Skeletal muscle satellite cell (primary cell): ENCODE measurements around the gene ACHE.

Experiments
- H3K27me3 ChIP-seq: 2 replicates; pipeline ENCODE4 v1.7.0; 2013; ENCODE audit warnings: low read length; ENCODE audit not compliant: control insufficient read depth, insufficient read depth
- H3K36me3 ChIP-seq: 2 replicates; pipeline ENCODE4 v1.7.0; 2013; ENCODE audit warnings: mild to moderate bottlenecking, control low read depth, low read length; ENCODE audit not compliant: insufficient read depth
- H3K4me1 ChIP-seq: 2 replicates; pipeline ENCODE4 v1.7.0; 2013; ENCODE audit warnings: low read length; ENCODE audit not compliant: control insufficient read depth, insufficient read depth
- H3K4me2 ChIP-seq: 2 replicates; pipeline ENCODE4 v1.7.0; 2013; ENCODE audit warnings: mild to moderate bottlenecking, low read length
- H3K4me3 ChIP-seq: 2 replicates; pipeline ENCODE4 v1.7.0; 2013; ENCODE audit warnings: low read length
- H3K9ac ChIP-seq: 2 replicates; pipeline ENCODE4 v1.7.0; 2013; ENCODE audit warnings: mild to moderate bottlenecking, low read depth, low read length, moderate library complexity
- H3K9me3 ChIP-seq: replicated peaks from 2 replicates; pipeline ENCODE4 v1.7.0; 2013; ENCODE audit warnings: mild to moderate bottlenecking, control low read depth, low read length

The ACHE gene

DNA sequence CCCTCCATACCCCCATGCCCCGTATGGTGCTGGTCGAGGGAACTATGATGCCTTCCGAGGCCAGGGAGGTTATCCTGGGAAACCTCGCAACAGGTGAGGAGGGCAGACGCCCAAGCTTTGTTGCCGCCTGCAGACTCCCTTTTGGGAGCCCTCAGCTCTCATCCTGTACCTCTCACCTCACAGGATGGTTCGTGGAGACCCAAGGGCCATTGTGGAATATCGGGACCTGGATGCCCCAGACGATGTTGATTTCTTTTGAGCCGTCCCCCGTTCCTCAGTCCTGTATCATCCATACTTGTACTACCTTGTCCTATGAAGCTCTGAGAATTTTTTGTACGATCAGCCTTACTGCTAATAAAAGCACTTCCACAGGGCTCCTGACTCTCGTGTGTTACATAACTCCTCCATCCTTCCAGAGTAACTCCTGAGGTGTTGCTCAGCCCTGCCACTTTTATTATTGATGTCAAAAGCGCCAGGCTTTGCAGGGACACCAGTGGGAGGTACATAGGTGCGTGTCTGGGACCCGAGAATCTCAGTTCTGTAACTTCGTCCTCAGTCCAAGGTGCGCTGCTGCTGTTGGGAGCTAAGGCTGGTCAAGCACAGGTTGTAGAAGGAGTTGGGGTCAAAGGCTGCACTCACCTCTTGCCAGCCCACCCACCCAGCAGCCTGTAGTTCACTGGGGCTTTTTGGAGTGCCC is 7.2 kb downstream of the ACHE start:
- Histone ChIP-seq H3K4me1 (peaks cover 31% of the 10 kb centered on the region), H3K9ac (peak overlapping the region; percentile 89), H3K36me3 (peaks cover 55% of the 10 kb centered on the region), H3K27me3 (no peaks in the 10 kb centered on the region), H3K4me2 (peak overlapping the region; percentile 98), H3K9me3 (no peaks in the 10 kb centered on the region), H3K4me3 (peak overlapping the region; percentile 85)

DNA sequence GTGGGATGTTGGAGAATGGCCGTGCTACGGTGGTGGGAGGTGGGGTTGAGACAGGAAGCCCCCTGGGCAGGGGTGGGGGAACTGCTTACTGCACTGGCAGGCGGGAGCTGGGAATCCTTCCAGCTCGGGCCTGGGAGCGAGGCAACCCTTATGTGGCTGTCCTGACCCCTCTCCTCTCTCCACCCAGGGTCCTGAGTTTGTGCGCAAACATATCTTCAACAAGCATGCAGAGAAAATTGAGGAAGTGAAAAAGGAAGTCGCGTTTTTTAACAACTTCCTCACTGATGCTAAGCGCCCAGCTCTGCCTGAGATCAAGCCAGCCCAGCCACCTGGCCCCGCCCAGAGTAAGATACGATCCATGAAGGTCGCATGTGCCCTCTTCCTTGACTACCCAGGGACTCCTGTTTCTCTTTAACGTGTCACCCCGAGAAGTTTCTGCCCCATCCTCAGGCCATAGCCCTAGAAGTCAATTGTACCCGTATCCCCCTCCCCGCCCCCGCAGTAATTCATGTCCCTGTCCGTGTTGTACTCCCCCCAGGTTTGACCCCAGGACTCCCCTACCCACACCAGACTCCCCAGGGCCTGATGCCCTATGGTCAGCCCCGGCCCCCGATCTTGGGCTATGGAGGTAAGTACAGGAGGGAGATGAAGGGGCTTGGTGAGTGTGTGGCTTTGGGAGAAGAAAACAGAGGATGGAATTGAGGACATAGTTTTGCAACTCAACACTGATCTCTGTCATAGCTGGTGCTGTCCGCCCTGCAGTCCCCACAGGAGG is 8.0 kb downstream of the ACHE start:
- peak overlapping the region; percentile 85 for H3K4me3 ChIP-seq
- peak overlapping the region; percentile 89 for H3K9ac ChIP-seq
- peaks cover 62% of the 10 kb centered on the region for H3K36me3 ChIP-seq

DNA sequence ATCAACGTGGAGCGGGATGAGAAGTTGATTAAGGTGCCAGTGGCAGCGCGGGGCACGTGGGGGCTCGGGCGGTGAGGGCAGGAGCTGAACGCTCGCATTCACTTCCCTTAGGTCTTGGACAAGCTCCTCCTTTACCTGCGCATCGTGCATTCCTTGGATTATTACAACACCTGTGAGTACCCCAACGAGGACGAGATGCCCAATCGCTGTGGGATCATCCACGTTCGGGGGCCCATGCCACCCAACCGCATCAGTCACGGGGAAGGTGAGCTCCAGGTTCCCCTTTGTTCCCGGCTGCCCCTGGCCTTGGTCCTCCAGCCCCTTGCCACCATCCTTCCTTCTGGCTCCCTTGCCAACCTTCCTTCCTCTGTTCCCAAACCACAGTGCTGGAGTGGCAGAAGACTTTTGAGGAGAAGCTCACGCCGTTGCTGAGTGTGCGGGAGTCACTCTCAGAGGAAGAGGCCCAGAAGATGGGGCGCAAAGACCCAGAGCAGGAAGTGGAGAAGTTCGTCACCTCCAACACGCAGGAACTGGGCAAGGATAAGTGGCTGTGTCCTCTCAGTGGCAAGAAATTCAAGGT is 8.7 kb downstream of the ACHE start:
- Histone ChIP-seq H3K27me3 (no peaks in the 10 kb centered on the region), H3K4me2 (no peak overlapping the region), H3K9ac (no peak overlapping the region), H3K4me1 (peaks cover 31% of the 10 kb centered on the region), H3K9me3 (no peaks in the 10 kb centered on the region), H3K4me3 (no peak overlapping the region), H3K36me3 (peaks cover 68% of the 10 kb centered on the region)

More for the DNA sequence above, 8.0 kb downstream of the ACHE start:
- H3K9me3 ChIP-seq = no peaks in the 10 kb centered on the region
- H3K27me3 ChIP-seq = no peaks in the 10 kb centered on the region
- peak overlapping the region; percentile 98 for H3K4me2 ChIP-seq
- H3K4me1 ChIP-seq = peaks cover 31% of the 10 kb centered on the region

DNA sequence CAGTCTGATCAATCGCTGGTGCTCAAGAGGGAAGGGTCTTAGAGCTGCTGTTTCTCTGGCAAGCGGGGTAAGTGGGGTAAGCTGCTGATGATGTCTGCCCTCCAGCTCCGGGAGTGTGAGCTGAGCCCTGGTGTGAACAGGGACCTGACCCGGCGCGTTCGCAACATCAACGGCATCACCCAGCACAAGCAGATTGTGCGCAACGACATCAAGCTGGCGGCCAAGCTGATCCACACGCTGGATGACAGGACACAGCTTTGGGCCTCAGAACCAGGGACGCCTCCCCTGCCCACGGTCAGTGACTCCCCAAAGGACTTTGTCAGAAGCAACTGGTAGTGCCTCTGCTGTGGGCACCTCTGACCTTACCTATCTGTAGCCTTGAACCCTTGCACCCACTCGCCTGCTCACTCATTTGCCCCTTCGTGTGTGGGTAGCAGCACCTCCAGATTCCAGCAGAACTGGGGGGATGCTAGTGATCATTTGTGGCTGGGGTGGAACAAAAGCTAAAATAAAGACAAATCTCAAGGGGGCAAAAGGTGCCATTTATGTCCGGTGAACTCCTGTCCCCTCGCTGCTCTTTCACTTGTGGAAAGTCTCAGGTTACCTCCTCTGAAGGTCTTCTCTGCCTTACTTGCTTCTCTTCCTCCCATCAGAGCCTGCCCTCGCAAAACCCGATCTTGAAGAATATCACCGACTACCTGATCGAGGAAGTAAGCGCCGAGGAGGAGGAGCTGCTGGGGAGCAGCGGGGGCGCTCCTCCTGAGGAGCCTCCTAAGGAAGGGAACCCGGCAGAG is 9.3 kb downstream of the ACHE start:
- Histone ChIP-seq H3K36me3 (peaks cover 75% of the 10 kb centered on the region), H3K4me3 (no peak overlapping the region), H3K4me2 (no peak overlapping the region), H3K9ac (no peak overlapping the region), H3K27me3 (no peaks in the 10 kb centered on the region), H3K4me1 (peaks cover 31% of the 10 kb centered on the region), H3K9me3 (no peaks in the 10 kb centered on the region)

DNA sequence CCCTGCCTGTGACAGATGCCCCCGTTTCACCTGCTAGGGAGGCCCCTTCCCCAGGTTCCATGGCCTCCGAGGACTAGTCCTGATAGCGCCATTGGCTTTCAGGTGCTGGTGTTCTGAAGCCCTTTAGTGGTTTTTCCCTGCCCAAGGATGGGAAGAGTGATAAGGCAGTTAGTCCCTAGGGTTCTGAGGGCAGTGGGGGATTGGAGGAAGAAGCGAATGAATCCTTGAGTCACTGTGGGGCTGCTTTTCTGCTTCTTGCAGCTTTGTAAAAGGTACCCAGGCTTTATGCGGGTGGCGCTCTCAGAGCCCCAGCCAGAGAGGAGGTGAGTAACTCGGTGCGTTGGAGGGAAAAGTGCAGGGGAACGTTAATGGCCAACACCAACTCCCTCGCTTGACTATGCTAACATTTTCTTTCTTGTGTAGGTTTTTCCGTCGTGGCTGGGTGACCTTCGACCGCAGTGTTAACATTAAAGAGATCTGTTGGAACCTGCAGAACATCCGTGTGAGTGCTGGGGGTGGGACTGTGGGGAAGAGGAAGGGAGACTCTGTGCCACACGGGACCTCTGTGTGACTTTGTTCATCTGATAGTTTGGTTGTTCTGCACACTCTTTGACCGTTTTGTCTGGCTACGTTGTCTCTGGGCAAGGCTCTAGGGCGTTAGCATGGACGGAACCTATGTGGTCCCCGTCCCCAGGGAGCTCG is 10.1 kb downstream of the ACHE start:
- Histone ChIP-seq H3K4me1 (peaks cover 28% of the 10 kb centered on the region), H3K9me3 (no peaks in the 10 kb centered on the region), H3K27me3 (no peaks in the 10 kb centered on the region), H3K4me3 (no peak overlapping the region), H3K9ac (no peak overlapping the region), H3K36me3 (peaks cover 80% of the 10 kb centered on the region), H3K4me2 (no peak overlapping the region)

DNA sequence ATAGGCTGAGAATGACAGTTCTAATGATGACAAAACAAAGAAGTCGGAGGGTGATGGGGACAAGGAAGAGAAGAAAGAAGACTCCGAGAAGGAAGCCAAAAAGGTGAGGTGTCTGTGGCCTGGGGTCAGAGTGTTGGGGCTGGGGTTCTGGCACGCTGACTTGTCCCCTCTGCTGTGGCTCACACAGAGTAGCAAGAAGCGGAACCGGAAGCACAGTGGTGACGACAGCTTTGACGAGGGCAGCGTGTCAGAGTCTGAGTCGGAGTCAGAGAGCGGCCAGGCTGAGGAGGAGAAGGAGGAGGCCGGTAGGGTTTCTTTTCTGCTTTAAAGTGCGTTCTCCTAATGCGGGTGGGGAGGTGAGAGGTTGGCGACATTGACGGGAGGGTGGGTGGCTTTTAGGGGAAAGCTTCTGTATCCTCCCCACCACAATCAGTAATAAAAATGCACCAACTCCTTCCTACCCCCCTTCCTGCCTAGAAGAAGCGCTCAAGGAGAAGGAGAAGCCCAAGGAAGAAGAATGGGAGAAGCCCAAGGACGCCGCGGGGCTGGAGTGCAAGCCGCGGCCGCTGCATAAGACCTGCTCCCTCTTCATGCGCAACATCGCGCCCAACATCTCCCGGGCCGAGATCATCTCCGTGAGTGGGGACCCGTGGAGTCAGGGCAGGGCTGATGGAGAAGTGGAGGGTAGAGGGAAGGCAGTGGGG is 10.8 kb downstream of the ACHE start:
- H3K9ac ChIP-seq = no peak overlapping the region
- peaks cover 22% of the 10 kb centered on the region for H3K4me1 ChIP-seq
- H3K4me3 ChIP-seq = no peak overlapping the region
- H3K4me2 ChIP-seq = no peak overlapping the region
- no peaks in the 10 kb centered on the region for H3K27me3 ChIP-seq
- peaks cover 85% of the 10 kb centered on the region for H3K36me3 ChIP-seq
- no peaks in the 10 kb centered on the region for H3K9me3 ChIP-seq

DNA sequence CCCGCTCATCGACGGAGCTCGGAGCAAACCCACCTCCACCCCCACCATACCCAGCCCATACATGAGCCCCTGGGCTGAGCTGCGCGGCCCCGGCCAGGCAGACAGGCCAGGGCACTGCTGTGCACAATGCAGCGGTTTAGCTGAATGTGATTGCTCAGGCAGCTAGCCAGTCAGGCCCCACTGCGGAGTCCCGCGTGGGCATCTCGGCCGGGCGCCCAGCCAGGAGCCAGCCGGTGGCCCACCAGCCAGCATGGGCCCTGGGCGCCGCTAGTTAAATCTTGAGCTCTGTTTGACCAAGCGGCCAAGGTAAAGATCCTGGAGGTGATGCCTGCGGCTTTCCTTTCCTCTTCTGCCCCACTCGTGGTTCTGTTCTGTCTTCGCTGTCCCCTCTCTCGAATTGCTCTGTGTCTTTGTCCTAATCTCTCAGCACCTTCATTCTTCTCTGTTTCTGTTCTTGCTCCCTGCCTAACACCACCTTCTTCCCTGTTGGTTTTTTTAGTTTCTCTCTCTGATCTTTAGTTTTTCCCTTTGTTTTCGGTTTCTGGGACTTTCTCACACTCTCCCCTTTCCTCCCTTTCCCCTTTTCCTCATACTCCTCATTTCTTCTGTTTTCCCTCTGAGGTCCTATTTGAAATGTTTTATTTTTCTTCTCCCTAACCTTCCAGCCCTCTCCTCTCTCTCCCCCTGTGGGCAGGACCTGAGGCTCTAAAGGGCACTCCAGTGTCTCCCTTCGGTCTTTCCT is 12.7 kb downstream of the ACHE start:
- Histone ChIP-seq H3K4me1 (peaks cover 13% of the 10 kb centered on the region), H3K4me3 (no peak overlapping the region), H3K9ac (no peak overlapping the region), H3K4me2 (no peak overlapping the region), H3K36me3 (peaks cover 93% of the 10 kb centered on the region), H3K9me3 (no peaks in the 10 kb centered on the region), H3K27me3 (no peaks in the 10 kb centered on the region)

DNA sequence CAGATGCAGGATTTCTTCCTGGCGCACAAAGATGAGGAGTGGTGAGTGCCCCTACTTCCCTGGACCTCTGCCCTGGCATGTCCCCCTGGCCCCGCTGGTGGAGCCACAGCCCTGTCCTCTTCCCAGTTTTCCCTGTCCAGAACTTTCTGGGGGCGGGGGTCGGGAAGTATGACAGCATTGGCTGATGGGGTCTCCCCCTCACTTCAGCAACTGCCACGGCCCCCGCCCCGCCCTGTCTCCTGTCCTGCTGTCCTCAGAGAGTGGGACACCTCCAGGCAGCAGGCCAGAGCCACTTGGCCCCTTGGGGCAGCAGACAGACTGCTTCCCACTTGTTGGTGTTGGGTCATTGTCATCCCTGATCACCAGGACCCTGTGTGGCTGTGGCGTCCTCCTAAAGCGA is 13.5 kb downstream of the ACHE start:
- H3K4me3 ChIP-seq = no peak overlapping the region
- peaks cover 14% of the 10 kb centered on the region for H3K4me1 ChIP-seq
- no peaks in the 10 kb centered on the region for H3K9me3 ChIP-seq
- no peak overlapping the region for H3K9ac ChIP-seq
- no peak overlapping the region for H3K4me2 ChIP-seq
- peaks cover 93% of the 10 kb centered on the region for H3K36me3 ChIP-seq
- H3K27me3 ChIP-seq = no peaks in the 10 kb centered on the region

DNA sequence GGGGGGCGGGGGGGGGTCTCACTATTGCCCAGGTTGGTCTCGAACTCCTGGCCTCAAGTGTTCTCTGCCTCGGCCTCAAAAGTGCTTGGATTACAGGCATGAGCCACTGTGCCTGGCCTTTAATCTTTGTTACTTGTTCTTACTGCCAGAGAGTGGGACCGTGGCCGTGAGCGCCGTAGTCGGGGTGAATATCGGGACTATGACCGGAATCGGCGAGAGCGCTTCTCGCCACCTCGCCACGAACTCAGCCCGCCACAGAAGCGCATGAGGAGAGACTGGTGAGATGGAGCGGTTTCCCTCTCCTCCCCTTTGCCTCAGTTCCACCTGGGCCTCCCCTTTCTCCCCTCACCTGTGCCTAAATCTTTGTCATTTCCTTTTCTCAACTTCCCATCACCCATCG is 14.6 kb downstream of the ACHE start:
- no peak overlapping the region for H3K4me3 ChIP-seq
- no peak overlapping the region for H3K4me2 ChIP-seq
- no peaks in the 10 kb centered on the region for H3K9me3 ChIP-seq
- H3K9ac ChIP-seq = no peak overlapping the region
- peaks cover 91% of the 10 kb centered on the region for H3K36me3 ChIP-seq
- H3K27me3 ChIP-seq = no peaks in the 10 kb centered on the region
- H3K4me1 ChIP-seq = peaks cover 23% of the 10 kb centered on the region

DNA sequence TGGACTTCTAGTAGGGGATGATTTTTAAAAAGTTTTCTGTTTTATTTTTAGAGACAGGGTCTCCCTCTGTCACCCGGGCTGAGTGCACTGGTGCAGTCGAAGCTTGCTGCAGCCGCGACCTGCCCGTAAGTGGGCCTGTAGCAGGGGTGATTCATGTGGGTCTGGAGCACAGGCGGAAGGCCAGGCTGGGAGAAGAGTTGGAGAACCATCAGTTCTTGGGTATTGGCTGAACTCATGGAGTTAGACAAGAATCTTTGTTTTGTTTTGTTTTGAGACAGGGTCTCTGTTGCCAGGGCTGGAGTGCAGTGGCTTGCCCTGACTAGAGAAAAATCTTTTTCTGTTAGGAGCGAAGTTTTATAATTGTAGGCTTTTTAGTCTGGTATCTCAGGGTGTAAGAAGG is 15.0 kb downstream of the ACHE start:
- H3K4me3 ChIP-seq = no peak overlapping the region
- H3K4me2 ChIP-seq = no peak overlapping the region
- no peaks in the 10 kb centered on the region for H3K27me3 ChIP-seq
- peaks cover 23% of the 10 kb centered on the region for H3K4me1 ChIP-seq
- no peaks in the 10 kb centered on the region for H3K9me3 ChIP-seq
- H3K9ac ChIP-seq = no peak overlapping the region
- H3K36me3 ChIP-seq = peaks cover 87% of the 10 kb centered on the region
